Liver (tissue), 9 donors: Measurements from ENCODE around the gene TMEM125. TPM values are rescaled to one million over a fixed set of nuclear protein-coding genes. Genes with fewer than 3 reads are reported as not detected.

ENCODE experiments used
- DNase-seq: peaks from one replicate; pipeline ENCODE4 v3.0.0-alpha.2; 2017; ENCODE audit warnings: low spot score
- H3K27ac ChIP-seq, 2 donors: one replicate each; pipeline ENCODE4 v1.7.0; 2013; ENCODE audit warnings: inconsistent platforms in 2 of 2, low read length in 2 of 2, control low read depth in 1 of 2, low read depth in 1 of 2, mild to moderate bottlenecking in 1 of 2
- H3K27me3 ChIP-seq, 4 donors: one replicate each; pipeline versions ENCODE4 v1.6.1 to v1.7.0; 2013; ENCODE audit warnings: low read length in 3 of 4, inconsistent platforms in 1 of 4, mild to moderate bottlenecking in 1 of 4, moderate library complexity in 1 of 4; ENCODE audit not compliant: control insufficient read depth in 4 of 4, insufficient read depth in 4 of 4
- H3K36me3 ChIP-seq, 4 donors: one replicate each; pipeline versions ENCODE4 v1.6.1 to v1.7.0; 2013; ENCODE audit warnings: low read length in 3 of 4, mild to moderate bottlenecking in 3 of 4, low read depth in 1 of 4, moderate library complexity in 1 of 4; ENCODE audit not compliant: control insufficient read depth in 4 of 4, insufficient read depth in 3 of 4
- H3K4me1 ChIP-seq, 4 donors: one replicate each; pipeline versions ENCODE4 v1.6.1 to v1.7.0; 2013; ENCODE audit warnings: low read length in 3 of 4, mild to moderate bottlenecking in 3 of 4, moderate library complexity in 1 of 4; ENCODE audit not compliant: control insufficient read depth in 4 of 4, insufficient read depth in 4 of 4
- H3K4me3 ChIP-seq, 3 donors: one replicate each; pipeline versions ENCODE4 v1.6.1 to v1.7.0; 2013; ENCODE audit warnings: low read length in 3 of 3, control low read depth in 1 of 3, low read depth in 1 of 3, mild to moderate bottlenecking in 1 of 3
- H3K9ac ChIP-seq, 2 donors: one replicate each; pipeline ENCODE4 v1.7.0; 2013; ENCODE audit warnings: low read length in 2 of 2, mild to moderate bottlenecking in 2 of 2, moderate library complexity in 2 of 2, control low read depth in 1 of 2, low read depth in 1 of 2
- H3K9me3 ChIP-seq, 4 donors: one replicate each; pipeline versions ENCODE4 v1.6.1 to v1.7.0; 2013; ENCODE audit warnings: low read length in 3 of 4; ENCODE audit not compliant: control insufficient read depth in 4 of 4
- ATF3 ChIP-seq: IDR thresholded peaks from 2 replicates; pipeline ENCODE4 v1.6.1; 2016; ENCODE audit warnings: antibody characterized with exemption
- CTCF ChIP-seq: fragments of 150-350 bp; IDR thresholded peaks from 2 replicates; pipeline ENCODE4 v1.5.1; 2017; ENCODE audit warnings: improper control_type of control experiment, low read depth, low read length; ENCODE audit not compliant: missing input control
- EGR1 ChIP-seq, 2 donors: IDR thresholded peaks; 2 replicates each; pipeline ENCODE4 v1.6.1; 2016 to 2018; ENCODE audit warnings: antibody characterized with exemption in 2 of 2, low read depth in 2 of 2
- FOXA1 ChIP-seq: IDR thresholded peaks from 2 replicates; pipeline ENCODE4 v1.6.1; 2016; ENCODE audit warnings: antibody characterized with exemption
- FOXA2 ChIP-seq: IDR thresholded peaks from 2 replicates; pipeline ENCODE4 v1.6.1; 2016; ENCODE audit warnings: antibody characterized with exemption
- GABPA ChIP-seq, 2 donors: IDR thresholded peaks in 1 of 2; conservative IDR thresholded peaks in 1 of 2; 2 replicates each; pipeline ENCODE4 v1.6.1; 2016; ENCODE audit warnings: antibody characterized with exemption in 2 of 2, mild to moderate bottlenecking in 1 of 2, moderate library complexity in 1 of 2
- HNF4A ChIP-seq, 2 donors: conservative IDR thresholded peaks; 2 replicates each; pipeline ENCODE4 v1.6.1; 2016; ENCODE audit warnings: antibody characterized with exemption in 2 of 2, mild to moderate bottlenecking in 2 of 2
- HNF4G ChIP-seq: IDR thresholded peaks from 2 replicates; pipeline ENCODE4 v1.6.1; 2016; ENCODE audit warnings: antibody characterized with exemption
- JUND ChIP-seq, 2 donors: IDR thresholded peaks; 2 replicates each; pipeline ENCODE4 v1.6.1; 2016; ENCODE audit warnings: antibody characterized with exemption in 2 of 2
- MAX ChIP-seq: IDR thresholded peaks from 2 replicates; pipeline ENCODE4 v1.6.1; 2016; ENCODE audit warnings: antibody characterized with exemption
- NR2F2 ChIP-seq: IDR thresholded peaks from 2 replicates; pipeline ENCODE4 v1.6.1; 2016; ENCODE audit warnings: antibody characterized with exemption
- RAD21 ChIP-seq, 2 donors: IDR thresholded peaks; 2 replicates each; pipeline ENCODE4 v1.6.1; 2016; ENCODE audit warnings: antibody characterized with exemption in 2 of 2, mild to moderate bottlenecking in 2 of 2
- REST ChIP-seq: IDR thresholded peaks from 2 replicates; pipeline ENCODE4 v1.6.1; 2016; ENCODE audit warnings: antibody characterized with exemption, mild to moderate bottlenecking
- RXRA ChIP-seq, 2 donors: IDR thresholded peaks; 2 replicates each; pipeline ENCODE4 v1.6.1; 2017 to 2018; ENCODE audit warnings: antibody characterized with exemption in 2 of 2, mild to moderate bottlenecking in 1 of 2
- SP1 ChIP-seq: IDR thresholded peaks from 2 replicates; pipeline ENCODE4 v1.6.1; 2018; ENCODE audit warnings: antibody characterized with exemption, mild to moderate bottlenecking
- TAF1 ChIP-seq: conservative IDR thresholded peaks from 2 replicates; pipeline ENCODE4 v1.6.1; 2016; ENCODE audit warnings: antibody characterized with exemption, mild to moderate bottlenecking
- YY1 ChIP-seq: IDR thresholded peaks from 2 replicates; pipeline ENCODE4 v1.6.1; 2016; ENCODE audit warnings: antibody characterized with exemption, mild to moderate bottlenecking
- ZBTB33 ChIP-seq: IDR thresholded peaks from 2 replicates; pipeline ENCODE4 v1.6.1; 2016; ENCODE audit warnings: antibody characterized with exemption
- WGBS: extraction: QIAGEN DNeasy Blood & Tissue Kit; methylation state at CpG from one replicate; pipeline ENCODE4 v1.1.7; 2013; 5-methylcytosine and 5-hydroxymethylcytosine counted together
- polyA plus RNA-seq, 2 donors: library from polyadenylated mRNA; stranded (reverse) in 1 of 2; unstranded in 1 of 2; fragments of 200-250 nt in 1 of 2; fragments of >200 nt in 1 of 2; fragmentation: Nextera tagmentation in 1 of 2; extraction: Ambion mirVana in 1 of 2; gene quantifications; one replicate each; pipeline versions ENCODE4 v1.2.1 to v1.2.3, GENCODE V29; 2013 to 2015
- total RNA-seq, 2 donors: library from RNA; depleted of rRNA; stranded (reverse); fragments of >200 nt; gene quantifications; one replicate each; pipeline ENCODE4 v1.2.3, GENCODE V29; 2014
- donor health status: healthy.
- donor health status: healthy.
- donor health status: healthy.
- donor health status: healthy.
- donor health status: healthy.

The TMEM125 gene
- total and polyA plus RNA-seq, 4 donors: 0.21 to 1.0 (median 0.69) TPM

GRCh38 chr1:43280692-43281091 lies 10.9 kb downstream of the TMEM125 start:
- DNase-seq: no peak
- Histone ChIP-seq H3K36me3 (no peaks in the 10 kb centered on the region), H3K4me3 (no peak overlapping the region), H3K9me3 (no peaks in the 10 kb centered on the region), H3K9ac (no peak overlapping the region), H3K27ac (no peak overlapping the region), H3K4me1 (peaks cover 21 to 78% (median 49%) of the 10 kb centered on the region in 4 donors), H3K27me3 (no peaks in the 10 kb centered on the region)
- TF ChIP-seq GABPA (IDR thresholded peaks at IDR 0.05 in 1 of 2, conservative IDR thresholded peaks at IDR 0.05 in 1 of 2) (no peak), NR2F2 (peak; percentile 91), SP1 (peak; percentile 21)
- 75% methylated on average over 2 of the region's 2 CpGs for WGBS

GRCh38 chr1:43282220-43283195 lies 12.7 kb downstream of the TMEM125 start:
- H3K27ac ChIP-seq: peak overlapping the region; percentile 10 to 66
- H3K4me1 ChIP-seq: peaks cover 16 to 63% (median 39%) of the 10 kb centered on the region in 4 donors
- no peaks in the 10 kb centered on the region for H3K9me3 ChIP-seq
- H3K4me3 ChIP-seq: no peak overlapping the region
- H3K36me3 ChIP-seq: no peaks in the 10 kb centered on the region
- 68% methylated on average over 15 of the region's 15 CpGs for WGBS
- H3K27me3 ChIP-seq: no peaks in the 10 kb centered on the region
- H3K9ac ChIP-seq: peak overlapping the region in 1 of 2 donors; percentile 42
- TF ChIP-seq FOXA2: peak; percentile 31
- TF ChIP-seq RXRA (IDR thresholded peaks at IDR 0.05): peak; percentile 92 to 93
- no peak for TF ChIP-seq JUND (IDR thresholded peaks at IDR 0.05)
- TF ChIP-seq REST: no peak
- no peak for TF ChIP-seq TAF1
- no peak for TF ChIP-seq YY1
- no peak for TF ChIP-seq FOXA1
- TF ChIP-seq ATF3: no peak
- peak; percentile 28 for TF ChIP-seq MAX
- TF ChIP-seq NR2F2: peak; percentile 56
- TF ChIP-seq GABPA (IDR thresholded peaks at IDR 0.05 in 1 of 2, conservative IDR thresholded peaks at IDR 0.05 in 1 of 2): no peak
- no peak for TF ChIP-seq CTCF
- TF ChIP-seq HNF4A (conservative IDR thresholded peaks at IDR 0.05): peak; percentile 82 to 87
- no peak for TF ChIP-seq EGR1 (IDR thresholded peaks at IDR 0.05; ENCODE audit: low read depth in 2 of 2)
- peak; percentile 63 for TF ChIP-seq SP1
- TF ChIP-seq RAD21 (IDR thresholded peaks at IDR 0.05): peak; percentile 21 to 48
- peak; percentile 63 for TF ChIP-seq HNF4G
- peak; percentile 26 for TF ChIP-seq ZBTB33
- DNase-seq: no peak
